GM23338 (cell line): ENCODE measurements around the gene ZNF148. TPM values are rescaled to one million over a fixed set of nuclear protein-coding genes. Genes with fewer than 3 reads are reported as not detected.

ENCODE experiments used
- ATAC-seq: fragments of 200-7000 bp; cut with Tn5 transposase; 3 replicates; pipeline ENCODE4 v1.9.1; 2020
- DNase-seq: peaks from one replicate; pipeline ENCODE4 v3.0.0-alpha.2; 2015; ENCODE audit warnings: low spot score
- H2AFZ ChIP-seq: fragments of 200-600 bp; sonication (generic); 2 replicates; pipeline ENCODE4 v1.8.0; 2016; ENCODE audit warnings: antibody characterized with exemption, mild to moderate bottlenecking, moderate library complexity
- H3F3A ChIP-seq: fragments of 200-600 bp; sonication (generic); replicated peaks from 2 replicates; pipeline ENCODE4 v1.8.0; 2017; ENCODE audit warnings: antibody characterized with exemption, mixed run types, low read depth
- H3K27ac ChIP-seq: fragments of 200-600 bp; sonication (generic); 2 replicates; pipeline ENCODE4 v1.6.1; 2016; ENCODE audit warnings: low read depth
- H3K27me3 ChIP-seq: fragments of 200-600 bp; sonication (generic); 2 replicates; pipeline ENCODE4 v1.8.0; 2016; ENCODE audit warnings: mild to moderate bottlenecking, mixed run types, moderate library complexity; ENCODE audit not compliant: insufficient read depth
- H3K36me3 ChIP-seq: fragments of 200-600 bp; sonication (generic); 2 replicates; pipeline ENCODE4 v1.8.0; 2016; ENCODE audit warnings: mild to moderate bottlenecking; ENCODE audit not compliant: insufficient read depth
- H3K4me1 ChIP-seq: fragments of 200-600 bp; sonication (generic); 2 replicates; pipeline ENCODE4 v1.8.0; 2016; ENCODE audit warnings: mild to moderate bottlenecking, moderate library complexity; ENCODE audit not compliant: insufficient read depth
- H3K4me2 ChIP-seq: fragments of 200-600 bp; sonication (generic); 2 replicates; pipeline ENCODE4 v1.7.1; 2017; ENCODE audit warnings: mixed run types
- H3K4me3 ChIP-seq: fragments of 200-600 bp; sonication (generic); 2 replicates; pipeline ENCODE4 v1.6.1; 2016; ENCODE audit warnings: mixed run types
- H3K79me2 ChIP-seq: fragments of 200-600 bp; sonication (generic); replicated peaks from 2 replicates; pipeline ENCODE4 v1.8.0; 2017; ENCODE audit warnings: mild to moderate bottlenecking; ENCODE audit not compliant: insufficient read depth
- H3K9me2 ChIP-seq: fragments of 200-600 bp; sonication (generic); 2 replicates; pipeline ENCODE4 v1.8.0; 2017; ENCODE audit not compliant: insufficient read depth
- H4K20me1 ChIP-seq: fragments of 200-600 bp; sonication (generic); replicated peaks from 2 replicates; pipeline ENCODE4 v1.8.0; 2017; ENCODE audit warnings: mild to moderate bottlenecking; ENCODE audit not compliant: insufficient read depth
- H3K27ac Mint-ChIP-seq: 2 replicates; pipeline ENCODE4 v1.8.0; 2020; ENCODE audit warnings: inconsistent platforms, mild to moderate bottlenecking, moderate library complexity, mixed read lengths
- H3K27me3 Mint-ChIP-seq: 3 replicates; pipeline ENCODE4 v1.8.0; 2022; ENCODE audit warnings: low read depth, mild to moderate bottlenecking, moderate library complexity, mixed read lengths, inconsistent platforms; ENCODE audit not compliant: insufficient read depth, poor library complexity
- H3K36me3 Mint-ChIP-seq: 3 replicates; pipeline ENCODE4 v1.8.0; 2021; ENCODE audit warnings: low read depth, mild to moderate bottlenecking, inconsistent platforms, moderate library complexity, mixed read lengths
- H3K4me1 Mint-ChIP-seq: 3 replicates; pipeline ENCODE4 v1.8.0; 2020; ENCODE audit warnings: mild to moderate bottlenecking, inconsistent platforms, mixed read lengths
- H3K4me3 Mint-ChIP-seq: 3 replicates; pipeline ENCODE4 v1.8.0; 2021; ENCODE audit warnings: moderate library complexity, mild to moderate bottlenecking, inconsistent platforms, mixed read lengths
- H3K9me3 Mint-ChIP-seq: 3 replicates; pipeline ENCODE4 v1.8.0; 2020; ENCODE audit warnings: moderate library complexity, mild to moderate bottlenecking, inconsistent platforms, mixed read lengths
- CREB1 ChIP-seq: fragments of 250-450 bp; sonication (Bioruptor Pico); IDR thresholded peaks from 2 replicates; pipeline ENCODE4 v1.5.0; 2020; ENCODE audit warnings: low read depth, mild to moderate bottlenecking, moderate library complexity
- ETS1 ChIP-seq: IDR thresholded peaks from 2 replicates; pipeline ENCODE4 v1.6.1; 2016; ENCODE audit warnings: antibody characterized with exemption
- EZH2 ChIP-seq: fragments of 200-600 bp; sonication (generic); IDR thresholded peaks from one replicate; pipeline ENCODE4 v1.8.0; 2017; ENCODE audit warnings: antibody characterized with exemption, mild to moderate bottlenecking, low read depth; ENCODE audit not compliant: unreplicated experiment
- NANOG ChIP-seq: IDR thresholded peaks from 2 replicates; pipeline ENCODE4 v1.6.1; 2016; ENCODE audit warnings: antibody characterized with exemption, borderline replicate concordance
- STAT1 ChIP-seq: IDR thresholded peaks from one replicate; pipeline ENCODE4 v1.6.1; 2016; ENCODE audit warnings: antibody characterized with exemption; ENCODE audit not compliant: unreplicated experiment
- ZNF462 ChIP-seq: fragments of 250-450 bp; sonication (Bioruptor Pico); IDR thresholded peaks from 2 replicates; pipeline ENCODE4 v1.5.0; 2020; ENCODE audit warnings: mild to moderate bottlenecking, moderate library complexity
- polyA plus RNA-seq: library from polyadenylated mRNA; unstranded; fragments of >200 nt; fragmentation: Nextera tagmentation; extraction: Ambion mirVana; gene quantifications from 2 replicates; pipeline ENCODE4 v1.2.1, GENCODE V29; 2016
- total RNA-seq: library from RNA; depleted of rRNA; stranded (reverse); fragments of >200 nt; shearing (Covaris generic); gene quantifications from 2 replicates; pipeline ENCODE4 v1.2.3, GENCODE V29; 2014

ZNF148 gene
- total and polyA plus RNA-seq, 2 experiments from 2014 or later, result 13.9 to 16.9 TPM

GRCh38 chr3:125231895-125232294, 143.2 kb downstream of the ZNF148 start (continued):
- TF ChIP-seq ZNF462, result no peak

GRCh38 chr3:125229707-125230106, 145.4 kb downstream of the ZNF148 start:
- DNase-seq, result peak; percentile 21
- H3K27me3 Mint-ChIP-seq, result no peaks in the 10 kb centered on the region
- no peaks in the 10 kb centered on the region for H3K9me2 ChIP-seq
- no peaks in the 10 kb centered on the region for H3F3A ChIP-seq
- H3K4me1 Mint-ChIP-seq, result peaks cover 18% of the 10 kb centered on the region
- no peaks in the 10 kb centered on the region for H3K27me3 ChIP-seq
- H3K36me3 Mint-ChIP-seq, result no peaks in the 10 kb centered on the region; the same call in 2 of the 3 replicates
- ATAC-seq, result no peak
- no peaks in the 10 kb centered on the region for H3K79me2 ChIP-seq
- H3K9me3 Mint-ChIP-seq, result no peaks in the 10 kb centered on the region
- no peak overlapping the region for H3K4me3 ChIP-seq
- peaks cover 5% of the 10 kb centered on the region for H3K4me1 ChIP-seq
- H3K4me3 Mint-ChIP-seq, result no peak overlapping the region
- H3K27ac Mint-ChIP-seq, result peak overlapping the region; percentile 22; the same call in 1 of the 2 replicates
- no peak overlapping the region for H3K4me2 ChIP-seq
- no peaks in the 10 kb centered on the region for H3K36me3 ChIP-seq
- no peaks in the 10 kb centered on the region for H4K20me1 ChIP-seq
- no peak overlapping the region for H2AFZ ChIP-seq
- H3K27ac ChIP-seq, result no peak overlapping the region
- TF ChIP-seq ETS1, result no peak
- no peak for TF ChIP-seq EZH2
- TF ChIP-seq STAT1, result no peak
- TF ChIP-seq CREB1 (CRISPR knock-in tag), result no peak
- TF ChIP-seq ZNF462, result no peak
- TF ChIP-seq NANOG, result no peak
